SK-N-SH treated with all-trans-retinoic acid at 6 μM for 48 hours (cell line): ENCODE measurements around the gene PLEKHF1.

Experiments
- BACH2 ChIP-seq: fragments of 250-450 bp; sonication (Bioruptor Pico); IDR thresholded peaks from 2 replicates; pipeline ENCODE4 v1.9.0; 2021; ENCODE audit warnings: mild to moderate bottlenecking, borderline replicate concordance
- PATZ1 ChIP-seq: fragments of 250-450 bp; sonication (Bioruptor Pico); IDR thresholded peaks from 2 replicates; pipeline ENCODE4 v1.8.0; 2020; ENCODE audit warnings: mild to moderate bottlenecking, moderate library complexity, borderline replicate concordance
- SNAI2 ChIP-seq: fragments of 250-450 bp; sonication (Bioruptor Pico); IDR thresholded peaks from 2 replicates; pipeline ENCODE4 v1.5.0; 2020; ENCODE audit warnings: mild to moderate bottlenecking, moderate library complexity
- TOX ChIP-seq: fragments of 250-450 bp; sonication (Bioruptor Pico); IDR thresholded peaks from 2 replicates; pipeline ENCODE4 v1.8.0; 2021; ENCODE audit warnings: mild to moderate bottlenecking, moderate library complexity, borderline replicate concordance
- TF ChIP-seq, protein P1 (sequence below): fragments of 250-450 bp; sonication (Bioruptor Pico); IDR thresholded peaks from 2 replicates; pipeline ENCODE4 v1.8.0; 2021; ENCODE audit warnings: low read depth, mild to moderate bottlenecking, moderate library complexity, borderline replicate concordance

- no peak for TF ChIP-seq TOX (CRISPR knock-in tag)
- no peak for TF ChIP-seq SNAI2 (CRISPR knock-in tag)
- TF ChIP-seq PATZ1 (CRISPR knock-in tag) = no peak
- no peak for TF ChIP-seq BACH2 (CRISPR knock-in tag)
- TF ChIP-seq, protein P1, sequence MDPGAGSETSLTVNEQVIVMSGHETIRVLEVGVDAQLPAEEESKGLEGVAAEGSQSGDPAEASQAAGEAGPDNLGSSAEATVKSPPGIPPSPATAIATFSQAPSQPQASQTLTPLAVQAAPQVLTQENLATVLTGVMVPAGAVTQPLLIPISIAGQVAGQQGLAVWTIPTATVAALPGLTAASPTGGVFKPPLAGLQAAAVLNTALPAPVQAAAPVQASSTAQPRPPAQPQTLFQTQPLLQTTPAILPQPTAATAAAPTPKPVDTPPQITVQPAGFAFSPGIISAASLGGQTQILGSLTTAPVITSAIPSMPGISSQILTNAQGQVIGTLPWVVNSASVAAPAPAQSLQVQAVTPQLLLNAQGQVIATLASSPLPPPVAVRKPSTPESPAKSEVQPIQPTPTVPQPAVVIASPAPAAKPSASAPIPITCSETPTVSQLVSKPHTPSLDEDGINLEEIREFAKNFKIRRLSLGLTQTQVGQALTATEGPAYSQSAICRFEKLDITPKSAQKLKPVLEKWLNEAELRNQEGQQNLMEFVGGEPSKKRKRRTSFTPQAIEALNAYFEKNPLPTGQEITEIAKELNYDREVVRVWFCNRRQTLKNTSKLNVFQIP (CRISPR knock-in tag) = no peak
These were observed 6.3 kb downstream of the PLEKHF1 start for GRCh38 chr19:29671393-29672160.
